Astrocyte (in vitro differentiated cells and primary cell): Measurements from ENCODE around the gene TNKS1BP1. TPM values are rescaled to one million over a fixed set of nuclear protein-coding genes. Genes with fewer than 3 reads are reported as not detected.

Source experiments
- DNase-seq: peaks from one replicate; pipeline ENCODE4 v3.0.0-alpha.2; 2010; ENCODE audit warnings: low read depth
- FAIRE-seq: peaks from 2 replicates; lab custom pipeline; 2011; peaks lifted over from hg19 to GRCh38; lab: Jason Lieb, UNC
- H2AFZ ChIP-seq: 2 replicates; pipeline ENCODE4 v1.6.0; 2012; ENCODE audit warnings: low read depth, low read length, inconsistent platforms
- H3K27ac ChIP-seq: 2 replicates; pipeline ENCODE4 v1.5.1; 2011; ENCODE audit warnings: low read depth, low read length, inconsistent platforms
- H3K27me3 ChIP-seq: 2 replicates; pipeline ENCODE4 v1.6.0; 2011; ENCODE audit warnings: low read length, inconsistent platforms; ENCODE audit not compliant: insufficient read depth
- H3K36me3 ChIP-seq: 2 replicates; pipeline ENCODE4 v1.5.1; 2011; ENCODE audit warnings: low read length, inconsistent platforms; ENCODE audit not compliant: insufficient read depth
- H3K4me1 ChIP-seq: 2 replicates; pipeline ENCODE4 v1.5.1; 2011; ENCODE audit warnings: low read length, inconsistent platforms; ENCODE audit not compliant: insufficient read depth
- H3K4me2 ChIP-seq: 2 replicates; pipeline ENCODE4 v1.6.0; 2012; ENCODE audit warnings: low read length, inconsistent platforms
- H3K4me3 ChIP-seq: 2 replicates; pipeline ENCODE4 v1.5.1; 2011; ENCODE audit warnings: low read depth, mild to moderate bottlenecking, low read length, inconsistent platforms; ENCODE audit not compliant: insufficient read depth
- H3K79me2 ChIP-seq: 2 replicates; pipeline ENCODE4 v1.6.0; 2012; ENCODE audit warnings: mild to moderate bottlenecking, low read length, inconsistent platforms; ENCODE audit not compliant: insufficient read depth
- H3K9ac ChIP-seq: 2 replicates; pipeline ENCODE4 v1.6.0; 2012; ENCODE audit warnings: mild to moderate bottlenecking, low read length, inconsistent platforms
- H3K9me3 ChIP-seq: 2 replicates; pipeline ENCODE4 v1.5.1; 2012; ENCODE audit warnings: low read depth, mild to moderate bottlenecking, low read length, inconsistent platforms; ENCODE audit not compliant: insufficient read depth
- H4K20me1 ChIP-seq: 2 replicates; pipeline ENCODE4 v1.6.0; 2012; ENCODE audit warnings: low read length, inconsistent platforms; ENCODE audit not compliant: insufficient read depth
- H3K27ac Mint-ChIP-seq: one replicate; pipeline ENCODE4 v1.8.0; 2021; ENCODE audit warnings: mild to moderate bottlenecking, mixed read lengths; ENCODE audit not compliant: unreplicated experiment
- H3K27me3 Mint-ChIP-seq: one replicate; pipeline ENCODE4 v1.8.0; 2021; ENCODE audit warnings: low read depth, mixed read lengths; ENCODE audit not compliant: unreplicated experiment
- H3K36me3 Mint-ChIP-seq: one replicate; pipeline ENCODE4 v1.8.0; 2021; ENCODE audit warnings: low read depth, mixed read lengths; ENCODE audit not compliant: unreplicated experiment
- H3K4me1 Mint-ChIP-seq: one replicate; pipeline ENCODE4 v1.8.0; 2021; ENCODE audit warnings: low read depth, mixed read lengths; ENCODE audit not compliant: unreplicated experiment
- H3K4me3 Mint-ChIP-seq: one replicate; pipeline ENCODE4 v1.8.0; 2021; ENCODE audit warnings: mild to moderate bottlenecking, moderate library complexity, mixed read lengths; ENCODE audit not compliant: unreplicated experiment
- H3K9me3 Mint-ChIP-seq: one replicate; pipeline ENCODE4 v1.8.0; 2021; ENCODE audit warnings: mild to moderate bottlenecking, mixed read lengths; ENCODE audit not compliant: unreplicated experiment
- EZH2 ChIP-seq: IDR thresholded peaks from 2 replicates; pipeline ENCODE4 v1.6.1; 2012; ENCODE audit warnings: mild to moderate bottlenecking, low read length, inconsistent platforms; ENCODE audit not compliant: insufficient read depth
- total RNA-seq: library from RNA; stranded (reverse); gene quantifications from 2 replicates; pipeline ENCODE4 v1.2.1, GENCODE V29; 2021
- TF ChIP-seq, protein P1 (sequence below): IDR thresholded peaks from 2 replicates; pipeline ENCODE4 v1.5.1; 2011; ENCODE audit warnings: low read depth, mild to moderate bottlenecking, inconsistent platforms, low read length, moderate library complexity; ENCODE audit not compliant: insufficient read depth

The TNKS1BP1 gene
- total RNA-seq, 1 donor from 2014 or later = 149 TPM

DNA sequence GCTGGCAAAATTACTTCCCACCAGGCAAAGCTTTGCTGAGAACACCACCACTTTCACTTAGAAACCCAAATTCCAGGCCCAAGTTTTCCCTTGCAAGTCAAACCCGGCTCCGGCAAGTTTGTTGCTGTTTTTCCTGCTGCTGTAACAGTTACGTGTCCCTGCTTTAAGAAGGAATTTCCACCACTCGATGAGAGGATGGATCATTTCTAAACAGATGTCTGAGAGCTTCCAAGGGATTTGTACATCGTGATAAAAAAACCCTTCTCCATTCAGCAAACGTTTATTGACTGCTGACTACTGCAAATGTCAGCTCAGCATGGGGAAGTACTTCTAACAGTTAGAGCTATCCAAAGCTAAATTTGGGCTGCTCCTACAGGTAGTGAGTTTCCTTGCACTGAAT lies 33.1 kb upstream of the TNKS1BP1 start:
- Histone ChIP-seq H2AFZ (no peak overlapping the region), H3K4me3 (no peak overlapping the region), H3K27ac (no peak overlapping the region), H3K4me2 (no peak overlapping the region), H3K79me2 (no peaks in the 10 kb centered on the region), H3K9me3 (no peaks in the 10 kb centered on the region), H3K9ac (no peak overlapping the region), H3K27me3 (peaks cover 14% of the 10 kb centered on the region), H3K36me3 (no peaks in the 10 kb centered on the region), H3K4me1 (no peaks in the 10 kb centered on the region), H4K20me1 (no peaks in the 10 kb centered on the region)
- DNase-seq (no peak), FAIRE-seq (no peak)
- Mint-ChIP-seq H3K4me3 (no peak overlapping the region), H3K9me3 (peaks cover 4% of the 10 kb centered on the region), H3K36me3 (peaks cover 3% of the 10 kb centered on the region), H3K27ac (no peak overlapping the region), H3K4me1 (no peaks in the 10 kb centered on the region), H3K27me3 (peaks cover 30% of the 10 kb centered on the region)
- TF ChIP-seq EZH2 = no peak
- TF ChIP-seq, protein P1, sequence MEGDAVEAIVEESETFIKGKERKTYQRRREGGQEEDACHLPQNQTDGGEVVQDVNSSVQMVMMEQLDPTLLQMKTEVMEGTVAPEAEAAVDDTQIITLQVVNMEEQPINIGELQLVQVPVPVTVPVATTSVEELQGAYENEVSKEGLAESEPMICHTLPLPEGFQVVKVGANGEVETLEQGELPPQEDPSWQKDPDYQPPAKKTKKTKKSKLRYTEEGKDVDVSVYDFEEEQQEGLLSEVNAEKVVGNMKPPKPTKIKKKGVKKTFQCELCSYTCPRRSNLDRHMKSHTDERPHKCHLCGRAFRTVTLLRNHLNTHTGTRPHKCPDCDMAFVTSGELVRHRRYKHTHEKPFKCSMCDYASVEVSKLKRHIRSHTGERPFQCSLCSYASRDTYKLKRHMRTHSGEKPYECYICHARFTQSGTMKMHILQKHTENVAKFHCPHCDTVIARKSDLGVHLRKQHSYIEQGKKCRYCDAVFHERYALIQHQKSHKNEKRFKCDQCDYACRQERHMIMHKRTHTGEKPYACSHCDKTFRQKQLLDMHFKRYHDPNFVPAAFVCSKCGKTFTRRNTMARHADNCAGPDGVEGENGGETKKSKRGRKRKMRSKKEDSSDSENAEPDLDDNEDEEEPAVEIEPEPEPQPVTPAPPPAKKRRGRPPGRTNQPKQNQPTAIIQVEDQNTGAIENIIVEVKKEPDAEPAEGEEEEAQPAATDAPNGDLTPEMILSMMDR = no peak

DNA sequence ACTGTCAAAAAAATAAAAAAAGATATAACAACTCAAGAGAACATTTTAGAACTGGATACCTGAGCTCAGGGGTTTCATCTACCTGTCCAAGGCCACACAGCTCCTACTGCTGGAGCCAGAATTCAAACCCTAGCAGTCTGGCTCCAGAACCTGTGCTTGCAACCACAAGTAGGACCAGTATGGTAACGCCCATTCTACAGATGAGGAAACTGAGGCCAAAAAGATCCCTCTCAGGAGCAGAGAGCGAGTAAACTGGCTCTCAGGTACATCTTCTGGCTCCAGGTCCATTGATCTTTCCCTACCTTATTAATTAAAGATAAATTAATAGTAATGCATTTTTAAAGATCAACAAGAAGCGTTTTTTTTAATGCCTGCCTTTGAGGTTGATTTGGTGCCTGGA lies 32.6 kb upstream of the TNKS1BP1 start:
- Mint-ChIP-seq H3K27me3 (peaks cover 30% of the 10 kb centered on the region), H3K9me3 (peaks cover 4% of the 10 kb centered on the region), H3K4me1 (no peaks in the 10 kb centered on the region), H3K27ac (no peak overlapping the region), H3K36me3 (peaks cover 3% of the 10 kb centered on the region), H3K4me3 (no peak overlapping the region)
- Histone ChIP-seq H3K36me3 (no peaks in the 10 kb centered on the region), H3K27me3 (peaks cover 14% of the 10 kb centered on the region), H4K20me1 (no peaks in the 10 kb centered on the region), H3K4me3 (no peak overlapping the region), H3K27ac (no peak overlapping the region), H3K9me3 (no peaks in the 10 kb centered on the region), H3K79me2 (no peaks in the 10 kb centered on the region), H3K9ac (no peak overlapping the region), H3K4me2 (no peak overlapping the region), H2AFZ (no peak overlapping the region), H3K4me1 (no peaks in the 10 kb centered on the region)
- DNase-seq = no peak
- TF ChIP-seq EZH2 = no peak
- TF ChIP-seq, protein P1 = no peak
- no peak for FAIRE-seq

DNA sequence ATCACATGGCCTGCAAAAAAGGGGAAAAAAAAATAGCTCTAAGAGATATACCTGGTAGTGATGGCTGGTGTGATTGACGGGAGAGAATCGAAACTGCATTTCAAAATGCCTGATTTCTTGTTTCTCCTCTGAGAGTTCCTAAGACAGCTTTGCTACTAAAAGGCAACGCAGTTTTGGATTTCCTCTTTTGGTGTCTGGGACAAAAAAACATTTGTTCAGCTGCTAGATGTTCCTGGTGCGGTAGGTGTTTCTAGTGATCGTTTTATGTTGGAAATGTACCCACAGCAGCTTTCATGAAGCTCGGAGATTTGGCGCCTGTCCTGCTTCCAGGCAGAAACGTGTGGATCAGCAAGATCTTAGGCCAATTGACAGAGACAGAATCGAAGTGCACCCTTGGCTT lies 31.5 kb upstream of the TNKS1BP1 start:
- Histone ChIP-seq H3K27me3 (peaks cover 14% of the 10 kb centered on the region), H3K9ac (no peak overlapping the region), H3K79me2 (no peaks in the 10 kb centered on the region), H3K4me3 (no peak overlapping the region), H3K9me3 (peaks cover 4% of the 10 kb centered on the region), H2AFZ (no peak overlapping the region), H3K36me3 (no peaks in the 10 kb centered on the region), H3K4me2 (no peak overlapping the region), H3K27ac (no peak overlapping the region), H4K20me1 (no peaks in the 10 kb centered on the region), H3K4me1 (no peaks in the 10 kb centered on the region)
- FAIRE-seq = no peak
- Mint-ChIP-seq H3K4me1 (no peaks in the 10 kb centered on the region), H3K4me3 (no peak overlapping the region), H3K36me3 (peaks cover under 1% of the 10 kb centered on the region), H3K27me3 (peaks cover 26% of the 10 kb centered on the region), H3K27ac (no peak overlapping the region), H3K9me3 (peaks cover 2% of the 10 kb centered on the region)
- TF ChIP-seq EZH2 = no peak
- TF ChIP-seq, protein P1 = no peak
- DNase-seq = no peak
